Spleen (tissue), 7 donors: Measurements from ENCODE around the gene RGR.

Experiments
- POLR2A ChIP-seq, 3 donors: fragments of 450-650 bp; IDR thresholded peaks; one replicate each; pipeline ENCODE4 v1.5.1; 2017; ENCODE audit warnings: antibody characterized with exemption in 3 of 3, mild to moderate bottlenecking in 1 of 3
- TF ChIP-seq, protein P1 (sequence below), 11 experiments: fragments of 200-600 bp in 7 of 11; fragments of 450-650 bp in 4 of 11; sonication (generic) in 4 of 11; IDR thresholded peaks in 8 of 11; conservative IDR thresholded peaks in 3 of 11; 1 replicate in 7 of 11; 2 replicates in 4 of 11; pipeline versions ENCODE4 v1.4.0 to v1.8.0; 2016 to 2021; ENCODE audit warnings: antibody characterized with exemption in 11 of 11, inconsistent platforms in 4 of 11, mild to moderate bottlenecking in 1 of 11
- donor health status: DM: no; HTN: no; CAD: no; lungs with moderate emphysema.
- donor health status: DM: no; HTN: no; CAD: no.
- donor health status: DM: no; HTN: no; CAD: no.

DNA sequence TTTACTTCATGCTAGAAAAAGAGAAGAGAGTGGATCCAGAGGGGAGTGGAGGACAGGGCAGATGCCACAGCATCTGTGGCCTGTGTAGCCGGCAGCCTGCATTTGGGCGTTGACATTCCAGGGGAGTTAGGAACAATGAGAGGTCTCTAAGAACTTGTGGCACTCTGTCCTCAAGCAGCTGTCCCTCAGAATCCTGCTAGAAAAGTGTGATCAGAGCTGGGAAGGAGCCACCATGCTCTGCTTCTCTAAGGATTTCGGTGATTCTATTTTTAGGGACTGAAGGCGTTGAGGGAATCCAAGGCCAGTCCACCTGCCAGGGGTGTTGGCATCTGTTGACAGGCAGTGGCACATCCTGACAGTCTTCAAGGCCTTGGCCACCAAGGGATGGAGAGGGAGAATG is 27.1 kb upstream of the RGR start:
- TF ChIP-seq, protein P1, sequence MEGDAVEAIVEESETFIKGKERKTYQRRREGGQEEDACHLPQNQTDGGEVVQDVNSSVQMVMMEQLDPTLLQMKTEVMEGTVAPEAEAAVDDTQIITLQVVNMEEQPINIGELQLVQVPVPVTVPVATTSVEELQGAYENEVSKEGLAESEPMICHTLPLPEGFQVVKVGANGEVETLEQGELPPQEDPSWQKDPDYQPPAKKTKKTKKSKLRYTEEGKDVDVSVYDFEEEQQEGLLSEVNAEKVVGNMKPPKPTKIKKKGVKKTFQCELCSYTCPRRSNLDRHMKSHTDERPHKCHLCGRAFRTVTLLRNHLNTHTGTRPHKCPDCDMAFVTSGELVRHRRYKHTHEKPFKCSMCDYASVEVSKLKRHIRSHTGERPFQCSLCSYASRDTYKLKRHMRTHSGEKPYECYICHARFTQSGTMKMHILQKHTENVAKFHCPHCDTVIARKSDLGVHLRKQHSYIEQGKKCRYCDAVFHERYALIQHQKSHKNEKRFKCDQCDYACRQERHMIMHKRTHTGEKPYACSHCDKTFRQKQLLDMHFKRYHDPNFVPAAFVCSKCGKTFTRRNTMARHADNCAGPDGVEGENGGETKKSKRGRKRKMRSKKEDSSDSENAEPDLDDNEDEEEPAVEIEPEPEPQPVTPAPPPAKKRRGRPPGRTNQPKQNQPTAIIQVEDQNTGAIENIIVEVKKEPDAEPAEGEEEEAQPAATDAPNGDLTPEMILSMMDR (IDR thresholded peaks at IDR 0.05 in 8 of 11, conservative IDR thresholded peaks at IDR 0.05 in 3 of 11), result no peak
- TF ChIP-seq POLR2A (IDR thresholded peaks at IDR 0.05), result no peak
